ENCODE measurements around the gene MT3.

GRCh38 chr16:56607109-56607618 lies 17.8 kb downstream of the MT3 start:
- TF ChIP-seq CTCF (IDR thresholded peaks at IDR 0.05) (no peak), POLR2AphosphoS5 (IDR thresholded peaks at IDR 0.05) (peak; percentile 78 to 97 (median 86))

All from sigmoid colon (tissue), 4 donors.